TTC549 (cell line): ENCODE data around the gene SH3RF3.

ENCODE experiments used
- FAIRE-seq: peaks from 2 replicates; lab custom pipeline; 2012; peaks lifted over from hg19 to GRCh38; lab: Jason Lieb, UNC

Gene SH3RF3

DNA sequence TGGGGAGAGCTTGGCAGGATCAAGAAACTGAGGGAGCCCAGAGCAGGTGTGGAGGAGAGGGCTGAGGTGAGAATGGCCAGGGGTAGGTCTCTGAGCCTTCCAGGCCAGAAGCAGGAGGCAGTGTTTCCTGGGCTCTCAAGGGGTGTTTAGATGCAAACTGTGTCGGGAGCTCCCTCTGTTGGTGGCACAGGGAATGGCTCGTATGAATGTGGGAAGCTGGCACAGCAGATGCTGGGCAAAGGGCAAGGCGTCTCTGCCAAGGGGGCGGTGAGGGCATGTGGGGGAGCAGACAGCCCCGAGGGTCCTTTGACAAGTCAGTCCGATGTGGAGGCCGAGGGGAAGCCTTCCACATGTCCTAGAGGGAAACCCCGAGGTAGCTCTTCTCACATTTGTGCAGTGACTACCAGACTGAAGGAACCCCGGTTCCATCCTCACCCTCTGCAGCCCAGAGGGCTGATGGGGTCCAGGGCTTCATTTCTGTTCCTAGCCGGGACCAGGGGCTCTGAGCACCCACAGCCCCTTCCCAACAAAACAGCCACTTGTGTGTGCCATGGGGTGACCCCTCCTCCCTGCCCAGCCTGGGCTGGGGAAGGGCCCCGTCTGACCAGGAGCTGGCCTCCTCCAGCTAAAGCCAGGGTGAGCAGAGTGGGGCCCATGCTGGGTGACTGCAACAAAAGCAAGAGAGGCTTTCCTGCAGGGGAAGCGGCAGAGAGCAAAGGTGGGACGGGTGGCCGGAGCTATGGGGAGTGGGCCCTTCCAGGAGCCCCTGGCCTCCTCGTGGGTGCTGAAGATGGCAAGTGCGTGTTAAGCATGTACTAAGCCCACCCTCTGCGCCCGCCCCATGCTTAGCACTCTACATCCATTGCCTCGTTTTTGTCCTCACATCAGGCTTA lies 381.4 kb downstream of the SH3RF3 start:
- no peak for FAIRE-seq

DNA sequence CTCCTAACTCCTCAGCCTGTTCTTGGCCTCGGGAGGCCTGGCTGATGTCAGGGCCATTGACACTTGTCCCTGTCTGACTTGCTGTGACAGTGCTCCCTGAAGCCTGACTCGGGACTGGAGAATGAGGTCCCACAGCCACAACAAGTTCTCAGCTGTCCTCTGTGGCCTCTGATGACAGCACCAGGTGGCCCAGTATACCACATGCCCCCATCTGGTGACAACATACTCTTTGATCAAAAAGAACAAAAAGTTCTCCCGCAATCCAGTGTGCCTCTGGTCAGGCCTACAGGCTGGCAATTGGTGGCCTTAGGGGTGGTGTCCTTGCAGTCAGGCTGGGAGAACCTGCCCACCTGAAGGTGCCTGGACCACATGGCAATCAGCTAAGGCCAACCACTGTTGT lies 382.2 kb downstream of the SH3RF3 start:
- no peak for FAIRE-seq

DNA sequence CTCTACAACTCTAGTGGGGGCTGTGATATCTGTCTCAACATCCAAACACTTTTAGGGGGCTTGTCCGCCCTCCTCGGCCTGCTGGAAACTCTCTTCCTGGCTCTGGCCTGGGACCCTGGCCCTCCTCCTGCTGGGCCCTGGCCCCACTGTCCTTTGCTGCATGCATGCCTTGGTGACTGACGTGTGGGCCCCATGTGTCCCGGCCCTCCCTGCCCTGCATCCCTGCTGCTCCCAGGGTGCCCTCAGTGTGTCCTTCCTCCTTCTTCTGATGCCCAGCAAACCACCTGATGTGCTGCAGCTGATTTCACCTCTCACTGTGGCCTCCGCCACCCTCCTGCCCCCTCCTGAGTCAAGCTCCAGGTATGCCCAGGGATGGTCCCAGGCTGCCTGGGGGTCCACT lies 383.1 kb downstream of the SH3RF3 start:
- no peak for FAIRE-seq

DNA sequence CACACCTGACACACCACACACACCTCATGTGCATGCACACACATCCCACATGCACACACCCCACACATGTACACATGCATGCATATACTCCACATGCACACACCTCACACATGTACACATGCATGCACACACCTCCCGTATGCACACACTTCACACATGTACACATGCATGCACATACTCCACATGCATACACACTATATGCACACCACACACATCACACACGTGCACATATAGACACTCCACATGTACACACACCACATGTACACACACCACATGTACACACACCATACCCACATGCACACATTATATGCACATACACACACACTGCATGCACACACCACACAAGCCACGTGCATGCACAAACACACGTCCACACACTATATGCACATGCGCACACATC lies 384.2 kb downstream of the SH3RF3 start:
- FAIRE-seq = no peak

DNA sequence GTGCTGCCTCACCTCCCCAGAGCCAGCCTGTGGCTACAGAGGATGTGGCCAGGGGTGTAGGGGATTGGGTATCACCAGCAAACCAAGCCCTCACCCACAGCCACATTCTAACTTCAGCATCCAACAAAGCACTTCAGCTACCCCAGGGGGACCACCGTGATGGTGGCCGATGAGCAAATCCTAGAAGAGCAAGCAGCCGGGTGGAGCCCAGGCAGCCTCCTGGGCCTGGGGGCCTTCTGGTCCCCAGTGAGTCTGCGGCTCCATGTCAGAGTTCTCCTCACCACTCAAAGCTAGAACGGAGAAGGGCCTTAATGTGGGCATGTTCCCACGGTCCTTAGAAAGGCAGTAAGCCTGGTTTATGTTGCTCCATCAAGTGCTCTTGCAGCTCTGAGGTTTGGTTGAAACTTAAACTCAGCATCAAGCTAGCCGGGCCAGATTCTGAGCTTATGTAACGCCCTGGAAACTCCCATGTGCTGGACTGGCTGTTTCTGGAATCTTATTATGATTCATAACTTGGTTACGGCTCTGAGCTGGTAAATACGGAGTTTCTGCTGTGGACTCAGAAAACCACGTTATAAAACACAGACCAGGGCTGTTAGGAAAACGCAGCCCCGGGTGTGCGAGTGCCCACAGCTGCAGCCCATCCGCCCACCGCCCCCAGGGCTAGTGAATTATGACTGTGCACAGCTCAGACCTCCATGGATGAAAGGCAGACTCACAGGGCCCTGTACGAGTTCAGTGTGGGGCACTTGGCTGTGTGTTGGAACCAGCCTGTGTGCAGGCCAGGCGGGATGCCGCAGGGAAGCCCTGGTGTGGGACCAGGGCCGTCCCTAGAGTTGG lies 385.0 kb downstream of the SH3RF3 start:
- FAIRE-seq = no peak

DNA sequence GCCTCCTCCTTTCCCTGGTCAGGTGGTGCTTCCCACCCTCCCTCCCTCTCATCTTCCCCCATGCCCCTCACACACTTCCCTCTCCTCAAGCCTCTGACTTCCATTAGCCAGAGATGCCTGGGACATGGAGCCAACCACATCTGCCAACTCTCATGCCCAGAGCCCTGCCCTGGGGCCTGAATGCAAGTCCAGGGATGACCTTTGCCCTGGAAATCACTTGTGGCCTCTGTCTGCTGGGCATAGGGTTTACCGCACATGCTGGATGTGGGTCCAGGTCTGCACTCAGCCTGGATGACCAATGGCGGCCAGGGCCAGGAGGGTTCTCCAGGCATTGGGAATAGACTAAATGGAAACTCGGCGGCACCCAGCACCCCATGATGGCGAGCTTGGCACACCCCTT lies 385.9 kb downstream of the SH3RF3 start:
- FAIRE-seq = no peak

DNA sequence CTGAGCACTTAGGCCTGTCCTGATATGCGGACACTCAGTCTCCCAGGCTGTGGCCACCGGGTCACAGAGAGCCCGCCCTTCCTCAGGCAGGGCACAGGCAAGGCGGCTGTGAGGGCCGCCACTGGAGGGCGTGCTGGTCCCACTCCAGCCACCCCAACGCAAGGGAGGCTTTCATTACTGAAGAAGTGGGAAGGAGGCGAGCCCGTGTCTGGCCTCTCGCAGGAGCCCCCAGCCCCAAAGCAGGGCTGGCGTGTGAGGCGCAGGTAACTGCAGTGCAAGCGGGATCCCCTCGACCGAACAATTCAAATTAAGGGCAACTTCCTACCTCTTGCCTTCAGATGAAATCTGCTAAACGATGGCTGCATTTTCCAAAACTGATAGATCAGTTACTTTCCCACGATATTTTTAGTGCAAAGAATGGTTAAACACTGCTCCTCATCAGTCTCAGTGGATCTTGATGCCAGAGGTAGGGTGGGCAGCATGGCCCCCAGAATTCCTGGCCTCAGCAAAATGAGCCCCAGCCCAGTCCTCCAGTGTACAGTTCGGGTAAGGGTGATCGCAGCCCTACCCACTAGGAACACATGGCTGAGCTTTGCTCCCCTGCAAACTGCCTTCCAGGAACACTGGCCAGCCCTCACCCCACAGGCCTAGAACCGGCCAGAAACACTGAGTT lies 387.6 kb downstream of the SH3RF3 start:
- FAIRE-seq = no peak

DNA sequence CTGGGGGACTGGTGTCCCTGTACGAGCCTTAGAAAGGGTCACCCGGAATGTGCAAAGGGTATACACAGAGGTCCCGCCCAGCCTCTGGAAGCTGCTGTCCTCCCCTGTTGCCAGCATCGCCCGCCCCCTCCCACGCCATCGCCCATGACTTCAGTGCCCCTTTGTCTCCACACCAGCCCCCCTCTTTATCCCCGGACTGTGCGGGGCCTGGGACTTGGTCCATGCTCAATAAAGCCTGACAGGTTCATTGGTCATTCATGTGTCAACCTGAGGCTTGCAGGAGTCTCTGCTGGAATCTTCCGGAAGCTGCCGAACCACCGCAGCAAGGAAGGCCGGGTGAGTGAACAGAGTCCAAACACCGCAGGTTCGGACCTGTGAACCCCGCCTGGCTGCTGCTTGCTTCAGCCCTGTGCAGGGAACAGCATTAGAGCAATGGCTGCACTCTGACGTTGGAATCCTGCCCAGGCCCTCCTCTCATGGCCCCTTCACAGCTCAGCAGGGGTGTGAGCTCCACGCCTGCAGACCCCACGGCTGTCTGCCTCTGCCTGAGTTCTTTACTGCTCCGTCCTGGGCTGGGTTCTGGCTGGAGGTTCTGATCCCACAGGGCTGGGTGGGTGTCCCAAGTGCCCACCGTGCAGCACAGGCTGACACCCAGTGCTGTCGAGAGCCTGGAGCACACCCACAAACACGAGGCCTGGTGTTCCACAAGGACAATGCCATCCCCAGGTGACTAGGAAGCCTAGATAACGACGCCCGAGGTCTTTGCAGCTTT lies 388.3 kb downstream of the SH3RF3 start:
- FAIRE-seq = no peak

DNA sequence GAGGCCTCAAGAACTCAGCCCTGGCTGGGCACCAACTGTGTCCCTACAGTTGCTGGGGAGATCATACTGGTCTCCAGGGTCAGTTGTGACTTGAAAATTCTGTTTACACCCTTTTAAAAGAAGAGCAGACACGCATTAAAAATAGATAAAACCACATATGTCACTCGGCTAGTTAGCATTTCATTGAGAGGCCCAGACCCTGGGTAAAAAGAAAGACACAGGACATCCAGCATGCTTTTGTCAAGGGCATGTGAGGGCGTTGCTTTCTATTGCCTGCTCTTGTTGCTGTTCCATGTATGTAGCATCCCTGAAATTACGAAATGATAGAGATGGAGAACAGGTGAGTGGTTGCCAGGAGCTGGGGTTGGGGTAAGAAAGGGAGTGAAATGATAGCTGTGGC lies 390.5 kb downstream of the SH3RF3 start:
- no peak for FAIRE-seq

DNA sequence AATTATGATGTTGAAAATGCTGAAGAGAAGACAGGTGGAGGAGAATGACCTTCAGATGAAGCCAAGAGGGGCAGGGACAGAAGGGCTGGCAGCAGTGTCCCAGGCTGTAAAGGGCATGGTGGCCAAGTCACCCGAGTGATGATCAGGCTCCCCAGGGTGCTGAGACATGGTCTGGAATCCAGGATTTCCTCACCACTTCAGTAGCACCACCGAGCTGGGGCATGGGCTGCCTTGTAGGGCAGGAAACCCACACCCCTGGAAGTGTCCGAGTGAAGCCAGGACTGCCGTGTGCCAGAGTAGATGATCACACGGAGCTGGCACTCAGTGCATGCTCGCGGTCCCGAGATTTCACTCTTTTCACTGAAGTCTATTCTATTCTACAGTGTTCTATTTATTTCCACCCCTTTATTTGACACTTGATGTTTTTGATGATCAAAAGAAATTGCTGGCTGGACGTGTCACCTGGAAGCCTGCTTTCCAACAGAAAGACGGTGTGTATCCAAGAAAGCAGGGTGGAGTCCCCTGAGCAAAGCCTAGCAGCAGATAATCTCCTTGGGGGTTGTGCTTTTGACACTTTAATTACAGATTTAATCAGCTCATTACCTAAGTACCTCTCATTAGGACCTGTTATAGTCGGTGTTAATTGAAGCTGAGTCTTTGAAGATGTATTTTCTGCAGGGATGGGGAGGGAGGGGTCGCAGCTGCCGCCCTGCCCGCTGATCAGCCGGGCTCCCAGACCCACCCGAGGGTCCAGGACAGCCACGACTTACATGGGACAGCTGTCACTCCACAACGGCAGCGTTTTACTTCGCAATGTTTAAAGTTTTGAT lies 392.4 kb downstream of the SH3RF3 start:
- no peak for FAIRE-seq

DNA sequence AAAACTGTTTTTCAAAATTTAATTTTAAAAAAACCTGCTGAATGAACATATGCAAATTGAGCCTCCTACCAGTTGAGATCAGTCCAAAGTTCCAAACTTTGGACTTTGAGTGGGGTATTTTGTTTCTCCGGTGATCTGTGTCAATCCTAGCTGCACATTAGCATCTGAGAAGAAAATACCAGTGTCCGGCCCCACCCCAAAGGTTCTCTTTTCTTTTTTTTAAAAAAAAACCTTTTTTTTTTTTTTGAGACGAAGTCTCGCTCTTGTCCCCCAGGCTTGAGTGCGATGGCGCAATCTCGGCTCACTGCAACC lies 393.0 kb downstream of the SH3RF3 start:
- FAIRE-seq = no peak

DNA sequence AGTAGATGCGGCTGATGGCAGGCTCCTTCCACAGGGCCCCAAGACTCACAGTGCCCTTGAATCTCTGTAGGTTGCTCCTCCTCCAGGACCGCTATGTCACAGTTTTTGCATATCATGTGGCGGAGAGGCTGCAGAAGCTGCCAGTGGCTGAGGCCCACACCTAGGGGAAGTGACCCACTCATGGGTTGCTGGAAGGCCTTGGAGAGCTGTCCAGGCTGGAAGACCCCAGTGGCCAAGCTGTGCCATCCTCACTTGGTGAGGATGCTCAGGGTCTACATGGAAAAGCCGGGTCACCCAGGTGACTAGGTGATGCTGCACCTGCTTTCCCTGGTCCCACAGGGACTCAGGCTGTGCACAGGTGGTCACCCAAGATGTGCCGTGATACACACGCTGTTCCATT lies 394.1 kb downstream of the SH3RF3 start:
- FAIRE-seq = no peak

DNA sequence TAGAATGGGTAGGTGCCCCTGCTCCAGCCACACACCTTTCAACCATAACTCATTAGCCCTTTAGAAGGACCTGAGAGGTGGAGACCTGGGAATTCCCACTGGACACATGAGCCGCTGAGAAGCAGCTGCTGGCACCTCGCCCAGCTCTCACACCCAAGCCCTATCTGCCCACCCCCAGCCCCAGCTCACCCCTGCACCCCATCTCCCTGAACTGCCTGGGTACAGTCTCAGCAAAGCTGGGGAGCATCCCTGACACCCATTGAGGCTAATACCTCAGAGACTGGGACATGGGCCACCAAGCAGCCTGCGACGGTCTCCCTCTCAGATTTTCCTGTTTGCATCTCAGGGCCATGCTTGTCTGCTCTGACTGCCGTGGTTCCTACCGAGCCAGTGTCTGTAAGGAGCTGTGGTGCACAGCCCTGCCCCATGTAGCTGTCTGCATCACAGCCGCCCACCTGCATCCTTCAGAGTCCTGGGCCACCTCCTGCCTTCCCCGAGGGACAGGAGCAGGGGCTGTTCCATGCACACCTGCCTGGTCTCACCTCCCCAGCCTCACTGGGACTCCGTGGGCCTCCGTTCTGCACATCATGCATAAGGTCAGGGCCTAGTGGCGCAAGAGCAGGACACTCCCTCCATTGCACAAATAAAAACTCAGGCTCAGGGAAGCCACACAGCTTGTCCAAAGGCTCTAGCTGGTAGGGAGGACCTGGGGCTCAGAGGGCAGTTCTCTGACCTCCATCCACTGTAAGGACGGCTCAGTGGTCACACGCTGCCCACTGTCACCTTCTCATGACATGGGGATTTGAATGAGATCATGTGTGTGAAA lies 394.7 kb downstream of the SH3RF3 start:
- FAIRE-seq = no peak

DNA sequence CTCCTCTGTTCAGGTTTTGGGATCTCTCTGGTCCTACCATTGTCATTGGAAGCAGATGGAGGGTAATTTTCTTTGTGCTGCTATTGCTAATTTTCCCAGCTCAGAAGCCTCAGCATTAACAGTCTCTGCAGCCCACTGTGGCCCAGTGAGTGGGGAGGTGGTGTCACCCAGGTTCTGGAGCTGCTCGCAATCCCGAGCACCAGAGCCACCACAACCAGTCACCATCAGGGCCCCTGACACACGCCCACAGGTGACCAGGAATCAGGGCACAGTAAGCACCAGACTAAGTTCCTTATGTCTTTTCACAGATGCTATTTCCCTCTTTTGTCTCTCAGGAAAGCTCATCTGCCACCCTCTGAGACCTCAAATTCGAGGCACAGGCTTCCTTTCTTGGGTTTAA lies 396.8 kb downstream of the SH3RF3 start:
- no peak for FAIRE-seq

DNA sequence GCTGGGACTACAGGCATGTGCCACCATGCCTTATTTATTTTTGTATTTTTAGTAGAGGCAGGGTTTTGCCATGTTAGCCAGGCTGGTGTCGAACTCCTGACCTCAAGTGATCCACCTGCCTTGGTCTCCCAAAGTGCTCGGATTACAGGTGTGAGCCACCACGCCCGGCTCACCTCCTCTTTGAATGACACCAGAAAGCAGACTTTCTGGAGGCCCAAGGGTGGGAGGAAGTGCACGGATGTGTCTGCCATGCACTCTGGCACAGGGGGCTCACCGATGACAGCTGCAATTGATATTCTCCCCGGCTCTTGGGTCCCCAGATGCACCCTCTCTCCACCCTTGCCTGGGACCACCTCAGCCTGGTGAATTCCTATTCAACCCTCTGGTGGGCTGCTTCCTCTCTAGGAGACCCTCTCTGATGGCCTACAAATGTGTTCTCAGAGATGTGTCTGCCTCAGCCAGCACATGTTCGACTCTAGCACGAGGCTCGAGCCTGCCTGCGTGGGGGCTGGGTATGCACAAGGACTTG lies 397.5 kb downstream of the SH3RF3 start:
- FAIRE-seq = no peak

DNA sequence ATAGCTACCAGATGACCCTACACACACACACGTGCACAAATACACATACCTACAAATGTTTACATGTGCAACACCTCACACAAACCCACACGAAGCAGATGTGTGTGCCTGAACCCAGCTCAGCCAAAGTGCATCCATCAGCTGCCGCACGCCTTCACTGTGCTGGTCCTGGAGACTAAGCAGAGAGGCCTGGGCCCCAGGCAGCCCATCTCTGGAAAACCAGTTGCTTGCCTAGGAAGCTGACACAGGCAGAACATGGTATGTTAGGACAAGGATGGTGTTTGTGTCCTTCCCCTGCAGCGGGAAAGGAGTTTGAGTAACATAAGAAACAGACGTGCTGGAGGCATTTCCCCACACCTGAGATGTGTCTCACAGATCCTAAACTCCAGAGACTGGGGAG lies 398.1 kb downstream of the SH3RF3 start:
- no peak for FAIRE-seq

DNA sequence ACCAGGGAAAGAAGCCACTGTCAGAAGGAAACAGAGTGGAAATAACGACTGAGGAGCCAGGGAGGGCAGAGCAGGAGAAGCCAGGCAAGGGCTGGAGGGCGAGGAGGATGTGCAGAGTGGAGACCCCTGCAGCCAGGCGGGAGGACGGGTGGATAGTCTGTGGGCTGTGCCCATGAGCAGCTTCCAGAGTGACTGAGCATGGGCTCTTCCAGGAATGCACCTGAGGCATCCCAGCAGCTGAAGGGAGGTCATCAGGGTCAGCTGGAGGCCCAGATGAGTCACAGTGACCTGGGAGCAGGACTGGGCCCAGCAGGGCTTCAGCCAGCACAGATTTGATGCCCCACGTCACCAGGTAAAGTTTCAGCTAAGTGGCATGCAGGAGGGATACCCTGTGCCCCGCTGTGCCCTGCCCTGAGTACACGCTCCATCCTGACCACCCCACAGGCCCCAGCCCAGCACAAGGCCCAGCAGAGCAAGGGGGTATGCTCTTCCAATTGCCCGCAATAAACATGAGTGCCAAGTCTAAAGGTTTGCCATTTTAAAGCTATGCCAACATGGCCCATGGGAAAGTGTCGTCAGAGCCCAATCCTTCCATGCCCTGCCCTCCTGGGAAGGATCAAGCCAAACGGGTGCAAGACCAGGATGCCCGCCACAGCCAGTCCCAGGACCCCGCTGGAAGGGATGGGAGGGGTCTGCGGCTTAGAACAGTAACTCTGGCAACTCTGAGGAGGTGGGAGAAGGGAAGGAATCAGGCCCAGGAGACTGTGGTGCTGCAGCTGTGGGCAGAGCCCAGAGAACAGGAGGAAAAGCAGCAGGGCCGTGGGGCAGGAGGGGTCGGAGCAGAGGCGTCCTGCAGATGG lies 399.1 kb downstream of the SH3RF3 start:
- no peak for FAIRE-seq

DNA sequence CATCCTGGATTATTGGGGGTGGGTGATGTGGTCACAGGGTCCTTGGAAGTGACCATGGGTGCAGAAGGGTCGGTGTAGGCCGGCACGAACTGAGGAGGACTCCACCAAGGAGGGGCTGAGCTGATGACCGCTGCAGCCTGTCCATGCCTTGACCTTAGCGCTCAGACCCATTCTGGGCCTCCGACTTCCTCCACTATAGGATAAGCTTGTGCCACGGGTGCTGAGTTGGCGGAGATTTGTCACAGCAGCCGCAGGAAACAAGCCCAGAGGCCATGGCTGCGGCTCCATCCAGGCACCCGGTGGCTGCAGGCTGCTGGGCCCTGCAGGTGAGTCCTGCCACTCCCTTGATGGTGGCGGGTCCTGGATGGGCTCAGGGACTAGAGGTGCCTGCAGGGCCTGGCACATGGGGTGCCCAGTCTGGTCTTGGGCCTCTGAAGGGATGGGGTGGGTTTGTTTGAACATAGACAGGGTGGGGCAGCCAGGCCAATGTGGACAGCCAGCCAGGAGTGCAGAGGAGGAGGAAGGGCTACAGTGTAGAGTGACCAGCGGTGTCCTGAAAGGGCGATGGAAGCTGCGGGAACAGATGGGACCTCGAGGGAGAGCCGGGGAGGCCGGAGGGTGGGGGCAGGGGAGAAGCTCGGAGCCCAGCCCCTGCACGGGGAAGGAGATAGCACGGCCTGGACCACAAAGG lies 400.0 kb downstream of the SH3RF3 start:
- FAIRE-seq = no peak
